Measurements from ENCODE around the gene FBXW7.

Gene FBXW7

DNA sequence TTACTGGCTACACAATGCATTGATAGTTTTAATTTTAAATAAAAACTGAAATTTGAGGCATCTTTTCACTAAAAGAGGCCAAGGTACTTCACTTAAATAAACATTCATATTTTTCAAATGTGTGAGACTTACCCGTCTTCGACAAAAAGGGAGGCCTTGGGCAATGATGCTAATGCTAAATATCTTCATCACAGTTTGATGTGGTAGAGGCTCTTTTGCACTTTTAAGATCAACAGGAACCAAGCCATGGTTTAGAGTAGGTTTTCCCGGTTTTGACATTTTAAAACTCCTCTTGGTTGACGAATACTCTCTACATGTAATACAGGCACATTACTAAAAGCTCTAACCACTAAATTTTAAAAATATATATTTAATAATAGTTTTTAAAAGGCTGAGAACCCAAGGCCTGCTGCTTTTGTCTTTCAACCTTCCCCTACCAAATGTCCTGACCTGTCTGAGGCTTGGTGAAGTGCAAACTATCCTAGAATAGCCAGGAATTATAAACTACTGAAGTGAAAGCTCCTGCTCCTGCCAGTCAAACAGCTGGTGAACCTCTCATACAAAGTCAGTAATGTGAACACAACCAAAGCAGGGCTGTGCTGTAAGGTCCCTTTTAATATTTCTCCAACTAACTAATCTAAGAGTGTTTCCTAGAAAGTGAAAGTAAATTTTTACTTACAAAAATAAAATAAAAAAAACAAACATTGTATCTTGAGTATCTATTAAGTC lies 153.7 kb downstream of the FBXW7 start:
- in situ Hi-C loops (cut with MboI; ENCODE audit: low sequenced_read_pairs) = no loop called here

DNA sequence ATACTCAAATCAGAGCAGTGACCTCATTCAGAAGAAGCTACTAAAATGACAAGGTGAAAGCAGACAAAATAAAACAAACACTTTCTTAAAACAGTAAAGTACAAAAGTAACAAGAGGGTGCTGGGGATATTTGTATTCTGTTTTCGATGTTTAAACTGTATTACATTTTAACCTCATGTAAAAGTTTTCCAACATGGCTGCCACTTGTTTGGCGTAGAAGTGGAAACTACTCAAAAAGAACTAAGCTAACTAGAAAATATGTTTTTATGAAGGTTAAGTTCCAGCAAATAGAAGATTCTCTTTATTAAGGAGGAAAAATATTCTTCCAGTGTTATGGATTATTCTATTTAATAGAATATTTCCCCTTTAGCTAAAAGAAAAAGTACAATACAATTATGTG lies 155.0 kb downstream of the FBXW7 start:
- in situ Hi-C loops (cut with MboI; ENCODE audit: low sequenced_read_pairs) = no loop called here

DNA sequence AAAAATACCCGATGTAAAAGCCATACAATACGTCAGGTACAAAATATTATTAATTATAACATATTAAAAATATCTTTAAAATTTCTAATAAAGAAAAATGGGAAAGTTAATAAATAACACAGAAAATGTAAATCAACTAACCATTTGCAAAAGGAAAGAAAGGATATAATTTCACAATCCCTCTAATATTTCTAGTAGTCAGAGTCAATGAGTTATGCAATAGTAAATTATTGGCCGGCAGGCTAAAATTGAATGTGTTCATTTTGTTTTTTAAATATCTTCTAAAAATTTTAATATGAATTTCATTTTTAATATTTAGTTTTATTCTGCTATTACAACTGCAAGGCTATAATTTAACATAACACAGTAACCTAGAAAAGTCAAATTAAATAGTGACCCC lies 155.7 kb downstream of the FBXW7 start:
- in situ Hi-C loops (cut with MboI; ENCODE audit: low sequenced_read_pairs) = no loop called here

DNA sequence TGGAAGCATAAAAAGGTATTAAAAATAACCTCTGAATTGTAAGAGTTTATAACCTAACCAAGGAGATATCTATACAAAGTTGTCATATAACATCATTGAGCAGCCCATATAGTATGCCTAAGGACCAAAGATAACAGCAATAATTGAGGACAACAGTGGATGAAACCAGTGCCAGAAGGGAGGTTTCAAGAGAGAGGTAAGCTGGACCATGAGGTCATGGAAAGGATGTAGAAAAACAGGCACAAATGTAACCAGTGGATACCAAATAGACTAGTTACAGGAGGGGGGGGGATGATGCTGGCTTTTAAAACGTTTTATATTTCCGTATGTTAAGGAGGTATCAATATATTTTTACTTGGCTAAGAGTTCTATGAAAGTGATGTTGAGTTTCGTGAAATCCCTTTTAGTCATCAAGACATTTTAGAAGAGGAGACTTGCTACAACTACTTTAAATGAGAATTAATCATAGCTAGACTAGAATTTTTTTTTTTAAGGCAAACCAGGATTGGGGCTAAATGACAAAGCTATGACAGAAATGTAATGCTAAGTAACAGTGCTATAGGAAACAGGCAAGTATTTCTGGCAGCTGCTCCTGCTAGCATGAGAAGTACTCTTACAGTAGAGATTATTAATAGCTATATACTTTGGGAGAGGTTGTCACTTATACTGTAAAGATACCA lies 161.1 kb downstream of the FBXW7 start:
- in situ Hi-C loops (cut with MboI; ENCODE audit: low sequenced_read_pairs) = no loop called here

DNA sequence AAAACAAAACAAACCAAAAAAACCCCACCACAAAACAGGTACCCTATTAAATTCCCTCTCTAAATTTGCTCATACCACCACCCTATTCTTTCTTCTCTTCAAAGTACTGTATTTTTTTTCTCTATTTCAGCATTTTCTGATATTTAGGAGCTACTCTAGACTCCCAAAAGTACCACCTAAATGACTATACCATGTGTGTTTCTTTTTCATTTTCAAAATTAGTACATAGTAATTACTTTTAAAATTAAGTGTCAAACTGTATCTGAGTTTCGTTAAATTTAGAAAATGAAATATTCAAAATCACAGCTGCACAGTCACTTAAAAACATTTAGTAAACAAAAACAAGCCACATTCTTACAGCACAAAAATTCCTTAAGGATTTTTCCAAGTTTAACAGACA lies 161.7 kb downstream of the FBXW7 start:
- in situ Hi-C loops (cut with MboI; ENCODE audit: low sequenced_read_pairs) = no loop called here

DNA sequence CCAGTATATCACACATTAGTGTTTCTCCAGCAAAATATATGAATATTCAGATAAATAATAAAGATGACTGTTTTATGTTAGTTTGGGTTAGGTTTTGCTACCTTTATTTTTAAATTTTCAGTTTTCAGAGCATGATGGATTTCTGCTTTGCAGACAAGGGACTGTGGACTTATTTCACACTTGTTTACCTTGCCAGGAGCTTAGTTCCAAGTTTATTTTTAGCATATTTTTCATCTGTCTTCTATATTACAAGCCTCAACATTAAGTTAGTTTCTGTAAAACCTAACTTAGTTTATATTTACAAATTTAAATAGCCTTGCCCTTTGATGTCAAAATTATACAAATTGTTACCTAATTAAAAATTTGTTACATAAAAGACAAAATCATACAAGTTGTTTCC lies 163.4 kb downstream of the FBXW7 start:
- in situ Hi-C loops (cut with MboI; ENCODE audit: low sequenced_read_pairs) = no loop called here

DNA sequence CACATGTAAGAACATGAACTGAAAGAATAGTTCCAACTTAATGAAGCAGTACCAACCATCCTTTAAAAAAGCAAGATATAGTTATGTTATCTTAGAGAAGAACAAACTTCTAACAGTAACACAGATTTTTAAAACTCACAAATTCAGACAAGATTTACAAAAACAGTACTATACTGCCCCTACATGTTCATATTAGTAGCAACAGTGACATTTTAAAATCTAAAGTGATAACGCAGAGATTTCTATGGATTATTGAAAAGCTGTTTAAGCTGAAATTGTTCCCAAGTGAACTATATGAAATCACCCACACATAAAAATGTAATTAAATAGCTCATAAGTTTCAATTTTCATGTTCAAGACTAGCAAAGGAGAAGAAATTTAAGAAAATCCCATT lies 166.0 kb downstream of the FBXW7 start:
- in situ Hi-C loops (cut with MboI; ENCODE audit: low sequenced_read_pairs) = no loop called here

DNA sequence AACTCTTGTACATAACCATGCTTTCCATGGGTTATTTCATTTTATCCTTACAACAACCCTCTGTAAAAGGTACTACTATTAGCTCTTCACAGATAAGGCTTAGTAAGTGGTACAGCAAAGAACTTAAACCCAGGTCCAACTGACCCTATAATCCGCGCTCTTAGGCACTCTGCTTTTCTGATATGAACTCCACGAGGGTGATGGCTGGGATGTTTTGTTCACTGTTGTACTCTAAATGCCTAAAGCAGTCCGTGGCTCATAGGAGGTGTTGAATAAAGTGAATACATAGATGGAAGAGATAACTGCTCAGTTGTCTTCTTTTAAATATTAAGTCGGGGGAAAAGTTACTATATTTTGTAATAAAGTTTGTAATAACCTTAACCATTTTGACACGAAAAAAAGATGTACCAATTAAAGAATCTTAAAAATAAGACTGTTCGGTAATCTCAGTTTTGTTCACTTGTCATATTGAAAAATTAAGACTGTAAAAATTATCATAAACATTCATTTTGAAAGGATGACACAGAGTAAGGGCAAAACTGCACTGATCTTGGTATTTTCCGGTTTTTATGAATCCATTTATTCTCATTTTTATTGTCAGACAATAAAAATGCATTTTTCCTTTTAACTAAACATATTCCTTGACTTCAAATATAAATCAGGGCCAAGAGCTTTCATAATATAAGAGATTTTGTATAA lies 166.5 kb downstream of the FBXW7 start:
- in situ Hi-C loops (cut with MboI; ENCODE audit: low sequenced_read_pairs) = no loop called here

DNA sequence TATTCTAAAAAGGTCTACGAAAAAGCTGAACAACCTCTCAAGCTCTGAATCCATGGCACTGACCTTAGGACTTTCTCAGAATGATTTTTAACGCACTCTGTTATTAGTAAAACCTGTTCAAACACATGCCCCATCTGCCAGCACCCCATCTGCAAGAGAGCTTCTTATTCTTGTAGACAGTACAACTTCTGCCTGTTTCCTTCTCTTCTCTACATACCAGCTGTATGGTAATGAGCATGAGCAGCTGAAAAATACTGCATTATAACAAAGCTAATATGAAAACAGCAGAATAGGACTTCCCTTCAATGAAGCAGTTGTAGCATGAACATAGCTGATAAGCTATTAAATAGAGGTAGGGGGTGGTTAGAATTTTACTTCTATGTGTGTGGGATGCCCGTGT lies 167.9 kb downstream of the FBXW7 start:
- in situ Hi-C loops (cut with MboI; ENCODE audit: low sequenced_read_pairs) = no loop called here

DNA sequence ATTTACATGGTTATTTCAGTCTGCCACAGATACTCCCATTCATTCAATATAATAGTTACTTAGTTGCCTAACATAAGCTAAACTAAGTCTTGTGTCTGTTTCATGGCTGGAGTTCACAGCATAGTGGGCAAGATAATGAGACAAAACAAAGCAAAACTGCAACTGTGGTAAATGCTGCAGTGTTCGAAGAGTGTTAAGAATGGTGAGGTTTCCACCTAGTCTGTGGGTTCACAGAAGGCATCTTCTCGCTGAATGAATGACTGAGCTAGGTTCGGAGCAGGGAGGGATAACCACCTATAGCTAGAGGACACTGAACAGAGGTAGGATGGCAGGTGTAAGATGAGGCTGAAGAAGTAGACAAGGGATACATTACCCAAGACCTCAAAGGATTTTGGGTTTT lies 171.0 kb downstream of the FBXW7 start:
- in situ Hi-C loops (cut with MboI; ENCODE audit: low sequenced_read_pairs) = no loop called here

DNA sequence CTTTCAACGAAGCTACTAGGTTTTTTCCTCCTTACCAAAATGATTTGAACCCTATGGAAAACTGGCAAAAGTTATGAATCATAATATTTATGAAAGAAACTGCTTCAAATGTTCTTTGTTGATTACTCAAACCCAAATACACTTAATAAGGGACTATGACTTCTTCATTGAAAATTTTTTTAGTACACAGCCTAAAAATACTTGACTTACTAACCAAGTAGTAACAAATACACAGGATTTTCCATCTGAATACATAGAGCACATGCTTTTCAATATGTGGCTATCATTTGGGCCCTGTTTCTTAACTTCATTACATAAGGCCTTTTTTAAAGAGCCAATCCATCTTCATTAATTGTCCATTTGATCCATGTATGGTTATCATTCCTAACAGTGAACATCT lies 171.5 kb downstream of the FBXW7 start:
- in situ Hi-C loops (cut with MboI; ENCODE audit: low sequenced_read_pairs) = no loop called here

DNA sequence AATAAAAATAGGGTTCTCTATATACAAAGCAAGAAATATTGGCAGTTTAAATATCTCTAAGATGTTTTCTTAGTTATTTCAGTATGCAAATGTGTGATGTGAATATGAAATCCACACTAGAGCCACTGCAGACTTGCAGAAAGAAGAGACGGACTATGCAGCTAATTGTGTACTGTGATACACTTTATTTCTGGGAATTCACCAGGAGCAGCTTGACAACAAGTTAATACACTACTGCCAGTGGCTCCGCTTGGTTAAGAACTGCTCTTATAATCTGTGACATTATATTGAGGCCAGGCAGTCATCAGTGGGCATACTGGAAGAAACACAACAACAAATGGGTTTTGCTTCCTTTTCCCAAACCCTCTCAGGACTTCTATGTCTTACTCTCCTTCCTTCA lies 172.0 kb downstream of the FBXW7 start:
- in situ Hi-C loops (cut with MboI; ENCODE audit: low sequenced_read_pairs) = no loop called here

DNA sequence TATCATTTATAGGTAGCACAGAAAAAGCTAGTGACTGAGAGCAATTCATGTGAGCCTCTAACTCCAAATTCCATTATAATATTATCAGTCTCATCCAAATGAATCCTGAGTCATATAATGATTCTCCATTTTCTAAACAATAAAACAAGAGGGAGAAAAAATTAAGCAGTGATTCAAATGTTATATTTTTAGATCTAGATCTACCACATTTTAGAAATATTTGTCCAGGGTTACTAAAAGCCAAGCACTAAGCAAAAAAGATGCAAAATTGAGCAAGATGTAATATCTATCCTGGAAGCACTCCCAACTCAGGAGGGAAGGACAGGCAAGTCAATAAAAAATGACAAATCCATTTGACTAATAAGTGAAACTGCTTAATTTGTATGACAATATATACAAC lies 172.8 kb downstream of the FBXW7 start:
- in situ Hi-C loops (cut with MboI; ENCODE audit: low sequenced_read_pairs) = no loop called here

DNA sequence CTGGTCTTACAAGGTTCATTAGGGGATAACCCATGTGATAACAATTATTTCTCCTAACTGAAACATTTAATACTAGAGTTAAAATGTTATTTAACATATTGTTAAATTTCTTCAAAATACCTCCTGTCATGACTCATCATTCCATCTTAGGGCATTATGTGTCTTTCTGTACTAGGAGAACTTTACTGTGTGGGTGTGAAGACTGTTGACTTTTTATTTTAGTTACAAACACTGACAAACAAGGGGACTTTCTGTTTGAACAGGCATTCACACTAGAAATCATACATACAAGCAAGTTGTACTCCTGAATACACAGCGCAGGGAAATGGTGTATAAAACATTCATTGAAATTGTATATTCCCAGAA lies 175.9 kb downstream of the FBXW7 start:
- in situ Hi-C loops (cut with MboI; ENCODE audit: low sequenced_read_pairs) = no loop called here

DNA sequence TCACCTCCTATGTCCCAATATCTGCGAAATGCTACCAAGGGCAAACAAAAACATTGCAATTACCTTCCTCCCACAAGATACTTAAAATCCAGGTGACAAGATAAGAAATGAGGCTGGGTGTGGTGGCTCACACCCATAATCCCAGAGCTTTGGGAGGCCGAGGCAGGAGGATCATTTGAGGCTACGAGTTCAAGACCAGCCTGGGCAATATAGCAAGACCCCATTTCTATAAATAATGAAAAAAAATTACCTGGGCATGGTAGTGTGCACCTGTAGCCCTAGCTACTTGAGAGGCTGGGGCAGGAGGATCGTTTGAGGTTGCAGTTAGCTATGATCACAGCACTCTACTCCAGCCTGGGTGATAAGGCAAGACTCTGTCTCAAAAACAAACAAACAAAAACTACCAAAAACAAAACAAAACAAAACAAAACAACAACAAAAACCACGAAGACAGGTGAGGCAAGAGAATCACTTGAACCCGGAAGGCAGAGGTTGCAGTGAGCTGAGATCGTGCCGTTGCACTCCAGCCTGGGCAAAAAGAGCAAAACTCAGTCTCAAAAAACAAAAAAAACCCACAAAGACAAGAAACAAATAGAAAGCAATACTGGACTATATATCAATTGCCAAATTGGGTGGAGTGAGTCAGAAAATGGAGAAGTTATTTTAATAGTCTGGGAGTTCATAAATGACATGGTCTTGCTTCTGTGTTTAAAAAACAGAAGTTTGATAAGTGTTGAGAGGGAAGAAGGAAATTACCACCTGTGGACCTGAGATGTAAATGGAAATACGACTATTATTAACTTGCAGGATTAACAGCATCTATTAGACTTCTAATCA lies 176.5 kb downstream of the FBXW7 start:
- in situ Hi-C loops (cut with MboI; ENCODE audit: low sequenced_read_pairs) = no loop called here

DNA sequence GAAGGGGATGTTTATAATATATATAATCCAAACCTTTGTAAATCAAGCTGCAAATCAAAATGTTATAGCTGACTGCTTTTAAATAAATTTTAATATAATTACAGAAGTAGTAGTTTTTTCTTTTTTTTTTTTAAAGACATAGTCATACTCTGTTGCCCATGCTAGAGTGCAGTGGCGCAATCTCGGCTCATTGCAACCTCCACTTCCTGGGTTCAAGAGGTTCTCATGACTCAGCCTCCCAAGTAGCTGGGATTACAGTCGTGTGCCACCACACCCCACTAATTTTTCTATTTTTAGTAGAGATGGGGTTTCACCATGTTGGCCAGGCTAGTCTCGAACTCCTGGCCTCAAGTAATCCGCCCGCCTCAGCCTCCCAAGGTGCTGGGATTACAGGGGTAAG lies 178.7 kb downstream of the FBXW7 start:
- in situ Hi-C loops (cut with MboI; ENCODE audit: low sequenced_read_pairs) = no loop called here

DNA sequence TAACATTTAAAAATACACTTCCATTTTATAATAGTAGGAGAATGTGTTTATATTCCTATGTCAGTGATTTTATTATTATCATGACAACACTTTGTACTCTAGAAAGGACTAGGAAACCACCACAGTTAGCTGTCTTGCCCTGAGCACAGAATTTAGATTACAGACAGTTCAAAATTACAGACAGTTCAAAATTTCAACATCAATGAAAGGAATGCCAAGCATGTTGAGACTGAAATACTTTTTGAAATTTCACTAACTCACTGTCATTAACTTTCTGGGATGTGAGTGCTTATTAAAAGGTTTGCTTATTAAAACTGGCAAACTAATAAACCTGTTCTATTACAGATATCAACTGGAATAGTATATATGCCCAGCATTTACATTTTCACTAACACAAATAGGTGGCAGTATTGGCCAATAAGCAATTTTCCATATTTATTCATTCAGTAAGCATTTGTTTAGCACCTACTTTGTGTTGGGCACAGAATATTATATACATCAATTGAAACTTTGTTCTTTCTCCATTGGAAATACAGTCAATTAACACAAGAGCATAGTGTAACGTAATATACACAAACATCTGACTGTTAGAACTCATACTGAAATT lies 179.4 kb downstream of the FBXW7 start:
- in situ Hi-C loops (cut with MboI; ENCODE audit: low sequenced_read_pairs) = no loop called here

DNA sequence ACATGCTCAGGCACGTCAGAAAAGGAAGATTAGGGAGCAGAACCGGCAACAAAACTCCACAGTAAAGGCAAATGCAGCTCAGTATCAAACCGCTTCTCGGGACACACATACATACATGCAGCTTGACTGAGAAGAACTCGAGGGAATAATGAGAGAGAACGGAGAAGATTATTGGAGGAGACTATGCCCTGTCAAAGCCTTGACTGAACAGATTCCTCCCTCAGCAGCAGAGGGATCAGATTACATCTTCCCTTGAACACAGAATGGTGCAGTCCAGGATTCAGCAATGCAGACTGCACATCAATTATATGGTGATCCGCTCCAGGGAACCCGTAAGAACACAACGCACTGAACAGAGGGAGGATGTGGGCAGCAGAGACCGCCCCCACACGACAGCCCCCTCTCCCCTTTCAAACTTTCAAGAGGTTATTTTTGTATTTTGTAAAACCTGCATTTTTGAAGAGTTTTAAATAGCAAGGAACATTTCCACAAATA lies 183.2 kb downstream of the FBXW7 start:
- in situ Hi-C loops (cut with MboI; ENCODE audit: low sequenced_read_pairs) = no loop called here

DNA sequence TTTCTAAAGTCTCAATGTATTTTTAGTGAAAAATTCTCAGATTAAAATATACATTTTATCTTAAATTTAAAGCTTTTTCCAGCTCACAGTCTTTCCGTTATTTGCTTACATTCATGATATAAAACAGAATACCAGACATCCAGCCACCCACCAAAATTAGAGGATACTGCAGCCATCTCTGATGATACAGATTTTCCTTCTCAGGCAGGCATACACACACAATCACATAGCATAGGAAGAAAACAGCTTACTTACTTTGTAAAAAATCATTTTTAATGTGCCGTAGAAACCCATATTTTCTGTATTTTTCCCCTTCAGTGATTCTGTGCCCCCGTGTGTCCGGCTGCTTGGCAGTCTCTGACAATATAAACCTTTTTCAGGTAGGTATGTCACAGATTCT lies 183.7 kb downstream of the FBXW7 start:
- in situ Hi-C loops (cut with MboI; ENCODE audit: low sequenced_read_pairs) = no loop called here

DNA sequence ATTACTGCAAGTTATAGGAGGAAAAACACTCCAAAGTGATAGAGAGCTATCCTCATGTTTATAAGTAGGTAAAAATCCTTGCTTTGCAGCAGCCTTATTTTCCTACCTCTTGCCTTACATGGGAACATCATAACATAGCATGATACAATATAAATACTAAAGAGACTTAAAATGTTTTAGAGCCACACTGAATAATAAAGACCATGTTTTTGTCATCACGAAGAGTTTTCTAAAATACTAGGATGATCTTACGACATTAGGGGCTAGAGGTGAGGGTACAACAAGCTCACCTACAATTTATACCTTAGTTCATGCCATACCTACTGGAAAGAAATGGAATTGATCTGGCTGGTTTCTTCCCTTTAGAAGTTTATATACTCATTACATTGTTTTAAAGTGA lies 184.8 kb downstream of the FBXW7 start:
- in situ Hi-C loops (cut with MboI; ENCODE audit: low sequenced_read_pairs) = no loop called here

DNA sequence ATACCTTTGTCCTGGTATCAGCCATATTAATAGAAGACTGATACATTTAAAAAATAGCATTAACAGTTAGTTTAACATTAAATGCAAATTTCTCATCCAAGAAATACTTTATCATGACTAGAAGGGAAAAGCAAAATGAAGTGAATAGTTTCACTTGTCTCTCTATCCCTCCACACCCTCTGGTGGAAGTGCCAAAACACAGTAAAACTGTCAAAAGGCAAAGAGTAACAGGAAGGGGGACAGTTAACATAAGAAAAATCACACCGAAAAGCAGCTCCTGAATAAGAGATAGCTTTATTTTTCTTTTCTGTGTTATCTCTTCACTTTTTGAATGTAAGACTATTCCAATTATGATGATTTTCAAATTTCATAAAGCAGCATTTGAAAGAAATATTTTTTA lies 187.2 kb downstream of the FBXW7 start:
- in situ Hi-C loops (cut with MboI; ENCODE audit: low sequenced_read_pairs) = no loop called here

Measured in hTERT RPE-1 (cell line).